ENCODE data around the gene EPGN.

Gene EPGN

GRCh38 chr4:74308215-74308614 lies at the start of gene EPGN:
TSS of gene EPGN (plus strand) at chr4:74308470. CDS start at chr4:74308534, 64 bp downstream.
- DNase-seq, result no peak

GRCh38 chr4:74258963-74259362 lies 49.3 kb upstream of the EPGN start:
- DNase-seq, result no peak

GRCh38 chr4:74260036-74260435 lies 48.2 kb upstream of the EPGN start:
- DNase-seq, result no peak

- no peak for DNase-seq
Observed at GRCh38 chr4:74262522-74262921, 45.7 kb upstream of the EPGN start.

- no peak for DNase-seq
Observed at GRCh38 chr4:74263551-74263950, 44.7 kb upstream of the EPGN start.

- DNase-seq, result no peak
Observed at GRCh38 chr4:74266081-74266480, 42.2 kb upstream of the EPGN start.

GRCh38 chr4:74267998-74268606 lies 40.2 kb upstream of the EPGN start:
- no peak for DNase-seq

GRCh38 chr4:74268643-74269042 lies 39.6 kb upstream of the EPGN start:
- DNase-seq, result no peak

- DNase-seq, result no peak
Observed at GRCh38 chr4:74278490-74278889, 29.8 kb upstream of the EPGN start.

GRCh38 chr4:74279716-74280115 lies 28.6 kb upstream of the EPGN start:
- DNase-seq, result no peak

- no peak for DNase-seq
Observed at GRCh38 chr4:74282926-74283325, 25.3 kb upstream of the EPGN start.

GRCh38 chr4:74283614-74284013 lies 24.7 kb upstream of the EPGN start:
- DNase-seq, result no peak

- DNase-seq, result no peak
Observed at GRCh38 chr4:74284053-74284452, 24.2 kb upstream of the EPGN start.

- DNase-seq, result no peak
Observed at GRCh38 chr4:74287164-74287563, 21.1 kb upstream of the EPGN start.

GRCh38 chr4:74287791-74288190 lies 20.5 kb upstream of the EPGN start:
- DNase-seq, result no peak

GRCh38 chr4:74291471-74291870 lies 16.8 kb upstream of the EPGN start:
- DNase-seq, result no peak

GRCh38 chr4:74292111-74292870 lies 16.0 kb upstream of the EPGN start:
- DNase-seq, result no peak

- DNase-seq, result no peak
Observed at GRCh38 chr4:74293558-74293957, 14.7 kb upstream of the EPGN start.

- DNase-seq, result no peak
Observed at GRCh38 chr4:74294681-74295080, 13.6 kb upstream of the EPGN start.

- no peak for DNase-seq
Observed at GRCh38 chr4:74297539-74297938, 10.7 kb upstream of the EPGN start.

- DNase-seq, result no peak
Observed at GRCh38 chr4:74304095-74304625, 4.1 kb upstream of the EPGN start.

GRCh38 chr4:74305000-74305399 lies 3.3 kb upstream of the EPGN start:
- no peak for DNase-seq

GRCh38 chr4:74307170-74307569 lies 1.1 kb upstream of the EPGN start:
- no peak for DNase-seq

GRCh38 chr4:74309223-74309622 lies 953 bp downstream of the EPGN start:
- no peak for DNase-seq

All from midbrain (tissue), 1 donor.